Measurements from ENCODE around the gene CLCN1. TPM values are rescaled to one million over a fixed set of nuclear protein-coding genes. Genes with fewer than 3 reads are reported as not detected.

Gene CLCN1
- total RNA-seq, 1 experiment from 2014 or later: not detected

DNA sequence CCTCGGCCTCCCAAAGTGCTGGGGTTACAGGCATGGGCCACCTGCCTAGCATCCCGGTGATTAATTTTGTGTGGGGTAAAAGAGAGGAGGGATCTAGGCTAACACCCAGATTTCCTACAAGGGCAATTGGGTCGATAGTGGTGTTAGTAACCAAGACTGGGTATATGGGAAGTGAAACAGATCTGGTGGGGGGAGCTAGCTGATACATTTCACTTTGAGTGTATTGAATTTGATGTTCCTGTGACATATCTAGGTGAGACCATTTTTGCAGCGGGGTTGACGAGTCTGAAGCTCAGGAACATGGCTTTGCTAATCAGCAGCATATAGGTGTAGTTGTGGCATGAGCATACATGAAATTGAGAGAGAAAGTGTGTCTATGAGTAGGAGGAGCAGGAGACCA lies 12.0 kb downstream of the CLCN1 start:
- Histone ChIP-seq H3K9ac (ENCODE audit: low read length) (no peak overlapping the region), H3K79me2 (ENCODE audit: low read length) (no peaks in the 10 kb centered on the region), H3K9me3 (ENCODE audit: low read length) (no peaks in the 10 kb centered on the region), H3K27ac (ENCODE audit: low read length) (no peak overlapping the region), H4K20me1 (ENCODE audit: insufficient read depth, low read depth, low read length) (no peaks in the 10 kb centered on the region), H3K36me3 (ENCODE audit: insufficient read depth, low read length) (no peaks in the 10 kb centered on the region), H3K4me1 (ENCODE audit: low read length) (peaks cover 4% of the 10 kb centered on the region), H2AFZ (ENCODE audit: low read length) (no peak overlapping the region), H3K27me3 (ENCODE audit: low read length) (no peaks in the 10 kb centered on the region), H3K9me2 (replicated peaks; ENCODE audit: insufficient read depth, low read length) (no peaks in the 10 kb centered on the region), H3K4me2 (ENCODE audit: low read depth, low read length, poor library complexity, severe bottlenecking) (no peak overlapping the region), H3K4me3 (ENCODE audit: low read length) (no peak overlapping the region)
- DNase-seq: no peak

- Histone ChIP-seq H4K20me1 (ENCODE audit: insufficient read depth, low read depth, low read length) (no peaks in the 10 kb centered on the region), H3K9ac (ENCODE audit: low read length) (no peak overlapping the region)
- DNase-seq: no peak
Observed at GRCh38 chr7:143329471-143330170, 13.7 kb downstream of the CLCN1 start.

DNA sequence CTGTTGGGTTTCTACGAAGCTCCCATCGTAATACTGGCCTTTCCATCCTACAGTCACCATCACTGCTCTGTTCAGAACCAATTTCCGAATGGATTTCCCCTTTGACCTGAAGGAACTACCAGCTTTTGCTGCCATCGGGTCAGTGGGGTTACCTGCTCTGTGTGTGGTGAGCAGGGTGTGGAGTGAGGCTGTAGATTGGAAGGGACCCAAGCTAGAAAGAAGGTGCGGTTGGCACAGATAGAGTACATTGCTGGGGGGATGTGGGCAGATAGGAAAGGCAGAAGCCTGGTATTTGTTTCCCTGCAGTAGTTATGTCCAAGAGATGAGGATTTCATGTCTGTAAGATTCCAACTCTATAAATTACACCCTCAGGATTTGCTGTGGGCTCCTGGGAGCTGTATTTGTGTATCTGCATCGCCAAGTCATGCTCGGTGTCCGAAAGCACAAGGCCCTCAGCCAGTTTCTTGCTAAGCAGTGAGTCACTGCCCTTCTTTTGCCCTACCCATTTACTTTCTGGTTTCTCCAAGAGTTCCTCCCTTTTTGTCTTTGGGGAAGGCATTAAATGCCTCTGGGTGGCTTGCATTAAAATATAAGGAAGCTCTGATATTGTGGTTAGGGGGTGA lies 15.4 kb downstream of the CLCN1 start:
- no peak overlapping the region for H3K27ac ChIP-seq (ENCODE audit: low read length)
- no peaks in the 10 kb centered on the region for H3K79me2 ChIP-seq (ENCODE audit: low read length)
- H3K27me3 ChIP-seq (ENCODE audit: low read length): no peaks in the 10 kb centered on the region
- H3K9me3 ChIP-seq (ENCODE audit: low read length): no peaks in the 10 kb centered on the region
- H4K20me1 ChIP-seq (ENCODE audit: insufficient read depth, low read depth, low read length): no peaks in the 10 kb centered on the region
- no peak overlapping the region for H3K4me3 ChIP-seq (ENCODE audit: low read length)
- no peak overlapping the region for H2AFZ ChIP-seq (ENCODE audit: low read length)
- H3K36me3 ChIP-seq (ENCODE audit: insufficient read depth, low read length): no peaks in the 10 kb centered on the region
- no peak overlapping the region for H3K4me2 ChIP-seq (ENCODE audit: low read depth, low read length, poor library complexity, severe bottlenecking)
- no peaks in the 10 kb centered on the region for H3K4me1 ChIP-seq (ENCODE audit: low read length)
- no peak overlapping the region for H3K9ac ChIP-seq (ENCODE audit: low read length)
- H3K9me2 ChIP-seq (replicated peaks; ENCODE audit: insufficient read depth, low read length): no peaks in the 10 kb centered on the region
- no peak for DNase-seq

More at GRCh38 chr7:143329471-143330170, 13.7 kb downstream of the CLCN1 start:
- Histone ChIP-seq H3K79me2 (ENCODE audit: low read length) (no peaks in the 10 kb centered on the region), H3K27me3 (ENCODE audit: low read length) (no peaks in the 10 kb centered on the region), H3K9me2 (replicated peaks; ENCODE audit: insufficient read depth, low read length) (no peaks in the 10 kb centered on the region), H3K9me3 (ENCODE audit: low read length) (no peaks in the 10 kb centered on the region), H3K27ac (ENCODE audit: low read length) (no peak overlapping the region), H3K4me2 (ENCODE audit: low read depth, low read length, poor library complexity, severe bottlenecking) (no peak overlapping the region), H3K36me3 (ENCODE audit: insufficient read depth, low read length) (no peaks in the 10 kb centered on the region), H2AFZ (ENCODE audit: low read length) (no peak overlapping the region), H3K4me1 (ENCODE audit: low read length) (peaks cover 4% of the 10 kb centered on the region), H3K4me3 (ENCODE audit: low read length) (no peak overlapping the region)

- Histone ChIP-seq H3K27me3 (ENCODE audit: low read length) (no peaks in the 10 kb centered on the region), H3K4me2 (ENCODE audit: low read depth, low read length, poor library complexity, severe bottlenecking) (no peak overlapping the region), H3K27ac (ENCODE audit: low read length) (no peak overlapping the region), H2AFZ (ENCODE audit: low read length) (no peak overlapping the region), H3K79me2 (ENCODE audit: low read length) (no peaks in the 10 kb centered on the region), H3K9me3 (ENCODE audit: low read length) (no peaks in the 10 kb centered on the region), H3K9me2 (replicated peaks; ENCODE audit: insufficient read depth, low read length) (no peaks in the 10 kb centered on the region), H3K4me1 (ENCODE audit: low read length) (no peaks in the 10 kb centered on the region), H3K9ac (ENCODE audit: low read length) (no peak overlapping the region), H3K4me3 (ENCODE audit: low read length) (no peak overlapping the region), H3K36me3 (ENCODE audit: insufficient read depth, low read length) (no peaks in the 10 kb centered on the region), H4K20me1 (ENCODE audit: insufficient read depth, low read depth, low read length) (no peaks in the 10 kb centered on the region)
- DNase-seq: no peak
Observed at GRCh38 chr7:143334244-143334643, 18.3 kb downstream of the CLCN1 start.

DNA sequence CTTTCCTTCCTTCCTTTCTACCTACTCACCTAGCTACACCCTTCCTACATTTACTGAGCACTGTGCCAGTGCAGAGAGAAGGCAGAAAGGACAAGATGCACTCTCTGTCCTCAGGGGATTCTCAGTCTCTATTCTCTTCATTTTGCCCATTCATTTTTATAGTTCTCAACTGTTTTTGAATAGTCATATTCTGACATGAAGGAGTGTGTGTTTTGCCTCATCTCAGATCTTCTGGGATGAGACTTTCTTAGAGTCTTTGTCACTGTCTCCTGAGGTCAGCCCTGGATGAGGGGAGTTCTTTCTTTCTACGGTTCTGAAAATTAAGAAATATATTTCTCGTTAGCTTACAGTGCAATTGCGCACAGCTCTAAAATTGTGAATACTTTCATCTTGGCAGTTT lies 21.3 kb downstream of the CLCN1 start:
- Histone ChIP-seq H3K9ac (ENCODE audit: low read length) (no peak overlapping the region), H3K27me3 (ENCODE audit: low read length) (no peaks in the 10 kb centered on the region), H3K36me3 (ENCODE audit: insufficient read depth, low read length) (no peaks in the 10 kb centered on the region), H2AFZ (ENCODE audit: low read length) (no peak overlapping the region), H3K4me2 (ENCODE audit: low read depth, low read length, poor library complexity, severe bottlenecking) (no peak overlapping the region), H3K4me3 (ENCODE audit: low read length) (no peak overlapping the region), H3K9me3 (ENCODE audit: low read length) (no peaks in the 10 kb centered on the region), H4K20me1 (ENCODE audit: insufficient read depth, low read depth, low read length) (no peaks in the 10 kb centered on the region), H3K4me1 (ENCODE audit: low read length) (no peaks in the 10 kb centered on the region), H3K27ac (ENCODE audit: low read length) (no peak overlapping the region), H3K9me2 (replicated peaks; ENCODE audit: insufficient read depth, low read length) (no peaks in the 10 kb centered on the region), H3K79me2 (ENCODE audit: low read length) (no peaks in the 10 kb centered on the region)
- no peak for DNase-seq

DNA sequence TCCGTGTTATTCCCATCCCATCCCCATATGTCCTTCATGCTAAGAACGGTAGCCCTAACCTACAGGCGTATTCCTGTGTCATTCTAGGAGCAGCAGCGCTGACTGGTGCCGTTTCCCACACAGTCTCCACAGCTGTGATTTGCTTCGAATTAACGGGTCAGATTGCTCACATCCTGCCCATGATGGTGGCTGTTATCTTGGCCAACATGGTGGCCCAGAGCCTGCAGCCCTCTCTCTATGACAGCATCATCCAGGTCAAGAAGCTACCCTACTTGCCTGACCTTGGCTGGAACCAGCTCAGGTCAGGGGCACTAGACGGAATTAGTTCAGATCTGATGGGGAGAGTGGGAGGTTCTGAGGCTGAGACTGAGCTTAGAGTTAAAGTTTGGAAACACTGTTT lies 25.9 kb downstream of the CLCN1 start:
- no peak for DNase-seq
- Histone ChIP-seq H3K27ac (ENCODE audit: low read length) (no peak overlapping the region), H3K27me3 (ENCODE audit: low read length) (no peaks in the 10 kb centered on the region)

GRCh38 chr7:143343596-143343995 lies 27.7 kb downstream of the CLCN1 start:
- no peaks in the 10 kb centered on the region for H3K4me1 ChIP-seq (ENCODE audit: low read length)
- no peak overlapping the region for H3K4me3 ChIP-seq (ENCODE audit: low read length)
- DNase-seq: no peak
- no peaks in the 10 kb centered on the region for H3K27me3 ChIP-seq (ENCODE audit: low read length)
- no peaks in the 10 kb centered on the region for H4K20me1 ChIP-seq (ENCODE audit: insufficient read depth, low read depth, low read length)
- H2AFZ ChIP-seq (ENCODE audit: low read length): no peak overlapping the region
- H3K36me3 ChIP-seq (ENCODE audit: insufficient read depth, low read length): no peaks in the 10 kb centered on the region
- no peak overlapping the region for H3K4me2 ChIP-seq (ENCODE audit: low read depth, low read length, poor library complexity, severe bottlenecking)
- H3K79me2 ChIP-seq (ENCODE audit: low read length): no peaks in the 10 kb centered on the region
- H3K27ac ChIP-seq (ENCODE audit: low read length): no peak overlapping the region
- no peaks in the 10 kb centered on the region for H3K9me2 ChIP-seq (replicated peaks; ENCODE audit: insufficient read depth, low read length)
- H3K9me3 ChIP-seq (ENCODE audit: low read length): no peaks in the 10 kb centered on the region
- no peak overlapping the region for H3K9ac ChIP-seq (ENCODE audit: low read length)

More for the DNA sequence above, 25.9 kb downstream of the CLCN1 start:
- Histone ChIP-seq H3K9ac (ENCODE audit: low read length) (no peak overlapping the region), H3K36me3 (ENCODE audit: insufficient read depth, low read length) (no peaks in the 10 kb centered on the region), H3K9me3 (ENCODE audit: low read length) (no peaks in the 10 kb centered on the region), H3K4me3 (ENCODE audit: low read length) (no peak overlapping the region), H3K4me2 (ENCODE audit: low read depth, low read length, poor library complexity, severe bottlenecking) (no peak overlapping the region), H2AFZ (ENCODE audit: low read length) (no peak overlapping the region), H3K79me2 (ENCODE audit: low read length) (no peaks in the 10 kb centered on the region), H4K20me1 (ENCODE audit: insufficient read depth, low read depth, low read length) (no peaks in the 10 kb centered on the region), H3K9me2 (replicated peaks; ENCODE audit: insufficient read depth, low read length) (no peaks in the 10 kb centered on the region), H3K4me1 (ENCODE audit: low read length) (no peaks in the 10 kb centered on the region)

DNA sequence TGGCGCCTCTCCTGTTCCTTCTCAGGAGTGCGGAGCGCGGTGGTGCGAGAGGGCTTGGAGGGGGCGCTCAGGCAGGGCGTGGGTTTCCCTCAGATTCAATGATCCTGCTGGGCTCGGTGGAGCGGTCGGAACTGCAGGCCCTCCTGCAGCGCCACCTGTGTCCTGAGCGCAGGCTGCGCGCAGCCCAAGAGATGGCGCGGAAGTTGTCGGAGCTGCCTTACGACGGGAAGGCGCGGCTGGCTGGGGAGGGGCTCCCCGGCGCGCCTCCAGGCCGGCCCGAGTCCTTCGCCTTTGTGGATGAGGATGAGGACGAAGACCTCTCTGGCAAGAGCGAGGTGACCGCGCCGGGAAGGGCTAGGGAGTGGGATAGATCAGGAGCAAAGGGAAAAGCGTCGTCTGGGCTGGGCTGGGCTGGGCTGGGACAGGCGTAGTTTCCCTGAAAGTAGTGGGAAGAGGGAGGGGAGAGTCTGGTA lies 29.6 kb downstream of the CLCN1 start:
- Histone ChIP-seq H3K79me2 (ENCODE audit: low read length) (no peaks in the 10 kb centered on the region), H3K9me2 (replicated peaks; ENCODE audit: insufficient read depth, low read length) (no peaks in the 10 kb centered on the region), H3K4me1 (ENCODE audit: low read length) (no peaks in the 10 kb centered on the region), H3K4me3 (ENCODE audit: low read length) (no peak overlapping the region), H3K4me2 (ENCODE audit: low read depth, low read length, poor library complexity, severe bottlenecking) (no peak overlapping the region), H3K9me3 (ENCODE audit: low read length) (no peaks in the 10 kb centered on the region), H3K36me3 (ENCODE audit: insufficient read depth, low read length) (no peaks in the 10 kb centered on the region), H2AFZ (ENCODE audit: low read length) (no peak overlapping the region), H3K27me3 (ENCODE audit: low read length) (no peaks in the 10 kb centered on the region), H4K20me1 (ENCODE audit: insufficient read depth, low read depth, low read length) (no peaks in the 10 kb centered on the region), H3K27ac (ENCODE audit: low read length) (no peak overlapping the region), H3K9ac (ENCODE audit: low read length) (no peak overlapping the region)
- DNase-seq: no peak

Data from Karpas-422 (cell line).